ENCODE results near the gene EXOSC5.

The EXOSC5 gene

GRCh38 chr19:41430922-41431321, 33.8 kb upstream of the EXOSC5 start:
- no peak for TF ChIP-seq CTCF (conservative IDR thresholded peaks at IDR 0.05)
- no peak overlapping the region for H3K27ac ChIP-seq

- no peak overlapping the region for H3K27ac ChIP-seq
- no peak for TF ChIP-seq CTCF (conservative IDR thresholded peaks at IDR 0.05)
Observed at GRCh38 chr19:41428481-41428859, 31.3 kb upstream of the EXOSC5 start.

GRCh38 chr19:41427647-41428480, 30.7 kb upstream of the EXOSC5 start:
- no peak overlapping the region for H3K27ac ChIP-seq
- no peak for TF ChIP-seq CTCF (conservative IDR thresholded peaks at IDR 0.05)

GRCh38 chr19:41426952-41427646, 29.9 kb upstream of the EXOSC5 start, which contains the start of gene B3GNT8:
Gene B3GNT8 (minus strand): TSS chr19:41427374. CDS start chr19:41426778, 596 bp downstream.
- no peak for TF ChIP-seq CTCF (conservative IDR thresholded peaks at IDR 0.05)
- no peak within 1 kb of the TSS for H3K27ac ChIP-seq

GRCh38 chr19:41426116-41426841, 29.1 kb upstream of the EXOSC5 start:
- H3K27ac ChIP-seq: no peak overlapping the region
- TF ChIP-seq CTCF (conservative IDR thresholded peaks at IDR 0.05): no peak

- TF ChIP-seq CTCF (conservative IDR thresholded peaks at IDR 0.05): no peak
- H3K27ac ChIP-seq: no peak overlapping the region
Observed at GRCh38 chr19:41425174-41426115, 28.3 kb upstream of the EXOSC5 start.
